Astrocyte of the cerebellum (primary cell): ENCODE measurements around the gene LMAN1L.

Source experiments
- DNase-seq: peaks from one replicate; pipeline ENCODE4 v3.0.0-alpha.2; 2011; ENCODE audit warnings: low read depth
- H3K4me3 ChIP-seq: 2 replicates; pipeline ENCODE4 v1.5.1; 2011; ENCODE audit warnings: mild to moderate bottlenecking, low read depth, low read length, moderate library complexity
- in situ Hi-C: cut with HindIII; loops from 2 replicates; pipeline ENCODE4 v1.10.0; 2017; ENCODE audit warnings: low sequenced_read_pairs
- TF ChIP-seq, protein P1 (sequence below): IDR thresholded peaks from 2 replicates; pipeline ENCODE4 v1.5.1; 2012; ENCODE audit warnings: low read length, low read depth, moderate library complexity, mild to moderate bottlenecking; ENCODE audit errors: missing control alignments

Gene LMAN1L

DNA sequence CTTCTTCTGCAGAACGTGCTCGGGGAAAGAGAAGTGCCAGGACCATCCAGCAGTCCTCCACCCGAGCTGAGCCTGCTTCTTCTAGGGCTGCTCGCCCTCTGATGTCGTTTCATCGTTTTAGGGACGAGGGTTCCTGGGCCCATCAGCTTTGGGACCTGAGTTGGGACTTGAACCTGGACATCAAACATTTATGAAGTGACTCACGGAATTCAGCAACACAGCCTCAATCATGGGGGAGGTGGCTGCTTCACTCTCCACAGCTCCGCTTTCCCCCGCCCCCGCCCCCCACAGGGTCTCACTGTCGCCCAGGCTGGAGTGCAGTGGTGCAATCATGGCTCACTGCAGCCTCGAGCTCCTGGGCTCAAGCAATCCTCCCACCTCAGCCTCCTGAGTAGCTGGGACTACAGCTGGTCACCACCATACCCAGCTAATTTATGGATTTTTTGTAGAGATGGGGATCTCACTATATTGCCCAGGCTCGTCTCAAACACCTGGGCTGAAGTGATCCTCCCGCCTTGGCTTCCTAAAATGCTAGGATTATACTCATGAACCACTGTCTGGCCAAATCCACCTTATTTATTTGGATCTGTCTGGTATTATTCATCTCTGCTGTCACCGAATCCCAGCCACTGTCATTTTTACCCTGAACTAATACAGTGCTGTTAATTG lies 61.3 kb downstream of the LMAN1L start:
- in situ Hi-C loops: no loop called here
- DNase-seq: no peak

More for the DNA sequence above, 61.3 kb downstream of the LMAN1L start:
- TF ChIP-seq, protein P1, sequence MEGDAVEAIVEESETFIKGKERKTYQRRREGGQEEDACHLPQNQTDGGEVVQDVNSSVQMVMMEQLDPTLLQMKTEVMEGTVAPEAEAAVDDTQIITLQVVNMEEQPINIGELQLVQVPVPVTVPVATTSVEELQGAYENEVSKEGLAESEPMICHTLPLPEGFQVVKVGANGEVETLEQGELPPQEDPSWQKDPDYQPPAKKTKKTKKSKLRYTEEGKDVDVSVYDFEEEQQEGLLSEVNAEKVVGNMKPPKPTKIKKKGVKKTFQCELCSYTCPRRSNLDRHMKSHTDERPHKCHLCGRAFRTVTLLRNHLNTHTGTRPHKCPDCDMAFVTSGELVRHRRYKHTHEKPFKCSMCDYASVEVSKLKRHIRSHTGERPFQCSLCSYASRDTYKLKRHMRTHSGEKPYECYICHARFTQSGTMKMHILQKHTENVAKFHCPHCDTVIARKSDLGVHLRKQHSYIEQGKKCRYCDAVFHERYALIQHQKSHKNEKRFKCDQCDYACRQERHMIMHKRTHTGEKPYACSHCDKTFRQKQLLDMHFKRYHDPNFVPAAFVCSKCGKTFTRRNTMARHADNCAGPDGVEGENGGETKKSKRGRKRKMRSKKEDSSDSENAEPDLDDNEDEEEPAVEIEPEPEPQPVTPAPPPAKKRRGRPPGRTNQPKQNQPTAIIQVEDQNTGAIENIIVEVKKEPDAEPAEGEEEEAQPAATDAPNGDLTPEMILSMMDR: no peak
- peak overlapping the region; percentile 56 for H3K4me3 ChIP-seq
